Measurements from ENCODE around the gene KLHDC8B. TPM values are rescaled to one million over a fixed set of nuclear protein-coding genes. Genes with fewer than 3 reads are reported as not detected.
A peak's percentile ranks its signal among the peaks of the same experiment; 100 is the strongest.

Gene KLHDC8B
- total and polyA plus RNA-seq, 10 of the 15 experiments (the other 5 are each of a cell fraction or from before 2014, with no cell fraction given): 0.31 to 1.5 (median 0.85) TPM; not detected in 1

DNA sequence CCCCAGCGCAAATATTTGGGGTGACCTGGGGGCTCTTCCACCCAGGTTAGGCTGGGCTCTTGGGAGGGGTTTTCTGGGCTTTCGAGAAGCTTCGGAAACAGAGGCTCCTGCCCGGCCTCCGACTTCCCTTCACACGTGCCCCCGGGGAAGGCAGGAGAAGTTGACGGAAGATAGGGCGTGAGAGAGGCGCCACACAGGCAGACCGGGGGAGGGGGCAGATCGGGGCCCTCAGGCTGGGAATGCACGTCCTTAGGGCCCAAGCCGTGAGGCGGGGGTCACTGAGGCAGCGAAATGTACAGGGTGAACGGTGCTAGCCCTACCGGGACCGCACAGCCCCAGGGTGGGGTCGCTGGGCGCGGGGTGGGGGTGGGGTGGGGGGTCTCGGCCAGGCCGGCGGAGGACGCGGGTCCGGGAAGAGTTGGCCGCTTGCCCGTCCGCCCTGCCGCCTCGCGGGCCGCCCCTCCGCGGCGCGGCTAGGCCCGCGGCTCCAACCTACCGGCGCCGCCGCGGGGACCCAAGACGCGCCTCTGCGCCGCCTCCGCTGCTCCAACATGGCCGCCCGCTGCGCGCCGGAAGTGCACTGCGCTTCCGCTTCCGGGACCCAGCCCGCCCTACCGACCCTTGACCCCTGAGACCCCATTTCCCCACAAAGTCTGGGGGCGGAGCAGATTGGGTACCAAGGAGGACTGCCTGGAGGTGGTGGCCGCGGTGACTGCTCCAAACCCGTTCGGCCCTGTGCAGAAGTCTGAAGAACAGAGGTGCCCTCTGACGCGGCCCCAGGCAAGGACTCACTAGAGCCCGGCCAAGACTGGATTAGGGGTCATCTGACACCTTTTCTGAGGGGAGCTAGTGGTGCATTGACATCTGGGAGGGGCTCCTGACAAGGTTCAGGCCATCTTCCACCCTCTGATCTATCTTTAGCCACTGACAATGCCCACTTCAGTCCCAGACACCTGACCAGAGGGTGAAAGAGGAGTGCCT is 5.3 kb upstream of the KLHDC8B start, which contains the start of gene CCDC71 (continued):
- TF ChIP-seq, protein P1, sequence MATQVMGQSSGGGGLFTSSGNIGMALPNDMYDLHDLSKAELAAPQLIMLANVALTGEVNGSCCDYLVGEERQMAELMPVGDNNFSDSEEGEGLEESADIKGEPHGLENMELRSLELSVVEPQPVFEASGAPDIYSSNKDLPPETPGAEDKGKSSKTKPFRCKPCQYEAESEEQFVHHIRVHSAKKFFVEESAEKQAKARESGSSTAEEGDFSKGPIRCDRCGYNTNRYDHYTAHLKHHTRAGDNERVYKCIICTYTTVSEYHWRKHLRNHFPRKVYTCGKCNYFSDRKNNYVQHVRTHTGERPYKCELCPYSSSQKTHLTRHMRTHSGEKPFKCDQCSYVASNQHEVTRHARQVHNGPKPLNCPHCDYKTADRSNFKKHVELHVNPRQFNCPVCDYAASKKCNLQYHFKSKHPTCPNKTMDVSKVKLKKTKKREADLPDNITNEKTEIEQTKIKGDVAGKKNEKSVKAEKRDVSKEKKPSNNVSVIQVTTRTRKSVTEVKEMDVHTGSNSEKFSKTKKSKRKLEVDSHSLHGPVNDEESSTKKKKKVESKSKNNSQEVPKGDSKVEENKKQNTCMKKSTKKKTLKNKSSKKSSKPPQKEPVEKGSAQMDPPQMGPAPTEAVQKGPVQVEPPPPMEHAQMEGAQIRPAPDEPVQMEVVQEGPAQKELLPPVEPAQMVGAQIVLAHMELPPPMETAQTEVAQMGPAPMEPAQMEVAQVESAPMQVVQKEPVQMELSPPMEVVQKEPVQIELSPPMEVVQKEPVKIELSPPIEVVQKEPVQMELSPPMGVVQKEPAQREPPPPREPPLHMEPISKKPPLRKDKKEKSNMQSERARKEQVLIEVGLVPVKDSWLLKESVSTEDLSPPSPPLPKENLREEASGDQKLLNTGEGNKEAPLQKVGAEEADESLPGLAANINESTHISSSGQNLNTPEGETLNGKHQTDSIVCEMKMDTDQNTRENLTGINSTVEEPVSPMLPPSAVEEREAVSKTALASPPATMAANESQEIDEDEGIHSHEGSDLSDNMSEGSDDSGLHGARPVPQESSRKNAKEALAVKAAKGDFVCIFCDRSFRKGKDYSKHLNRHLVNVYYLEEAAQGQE (IDR thresholded peaks at IDR 0.05; ENCODE audit: low read depth, low read length): no peak
- no peak for TF ChIP-seq JUNB (IDR thresholded peaks at IDR 0.05)
- TF ChIP-seq TCF12 (IDR thresholded peaks at IDR 0.05; ENCODE audit: low read depth, low read length): no peak
- peak; percentile 99 for TF ChIP-seq SMARCA5 (IDR thresholded peaks at IDR 0.05)
- no peak; a peak in 1 of 4 replicates for TF ChIP-seq SRF (IDR thresholded peaks at IDR 0.05; ENCODE audit: low read depth in 2 of 2, low read length in 2 of 2)
- peak; percentile 66; the same call in 1 of the 2 replicates for TF ChIP-seq CBX5 (IDR thresholded peaks at IDR 0.05; ENCODE audit: low read depth)
- TF ChIP-seq ETV6 (conservative IDR thresholded peaks at IDR 0.05 in 1 of 2, IDR thresholded peaks at IDR 0.05 in 1 of 2; ENCODE audit: borderline replicate concordance in 1 of 2, low read depth in 1 of 2): no peak
- no peak for TF ChIP-seq CBX3 (IDR thresholded peaks at IDR 0.05; ENCODE audit: borderline replicate concordance, low read depth)
- TF ChIP-seq SP1 (IDR thresholded peaks at IDR 0.05; ENCODE audit: low read depth, low read length): no peak
- TF ChIP-seq EGR1 (IDR thresholded peaks at IDR 0.05; ENCODE audit: borderline replicate concordance in 1 of 2, low read depth in 2 of 2, low read length in 2 of 2): peak; percentile 10 to 82
- TF ChIP-seq ZSCAN29 (IDR thresholded peaks at IDR 0.05): no peak
- no peak for TF ChIP-seq ZNF274 (IDR thresholded peaks at IDR 0.05; ENCODE audit: insufficient read depth, insufficient read length)
- TF ChIP-seq NFYB (IDR thresholded peaks at IDR 0.05; ENCODE audit: insufficient read depth, low read depth, low read length): no peak
- no peak for TF ChIP-seq PAX8 (IDR thresholded peaks at IDR 0.05)
- TF ChIP-seq MXI1 (IDR thresholded peaks at IDR 0.05; ENCODE audit: low read depth, low read length): peak; percentile 45
- TF ChIP-seq NR2F1 (conservative IDR thresholded peaks at IDR 0.05): peak; percentile 100
- no peak for TF ChIP-seq NFXL1 (IDR thresholded peaks at IDR 0.05; ENCODE audit: borderline replicate concordance)
- peak; percentile 98 for TF ChIP-seq YY1 (IDR thresholded peaks at IDR 0.05; ENCODE audit: low read depth, low read length)
- no peak for TF ChIP-seq IRF5 (IDR thresholded peaks at IDR 0.05; ENCODE audit: borderline replicate concordance)
- TF ChIP-seq CREB1 (IDR thresholded peaks at IDR 0.05; ENCODE audit: low read depth): peak; percentile 54; the same call in 1 of the 2 replicates
- TF ChIP-seq TCF3 (IDR thresholded peaks at IDR 0.05; ENCODE audit: borderline replicate concordance, insufficient read depth, low read depth, low read length): 0 out of 2 replicates have a peak, but pooled peaks have one; percentile 25
- TF ChIP-seq E2F4 (IDR thresholded peaks at IDR 0.05; ENCODE audit: low read depth, low read length): no peak
- TF ChIP-seq NFIC (IDR thresholded peaks at IDR 0.05; ENCODE audit: low read depth, low read length): no peak

Data from GM12878 (cell line).